Activated CD8-positive, alpha-beta memory T cell treated with anti-CD3 and anti-CD28 coated beads for 4 hours (primary cell): Measurements from ENCODE around the gene PRR20G.

Source experiments
- DNase-seq, 2 donors: peaks; one replicate each; pipeline ENCODE4 v3.0.0-alpha.2; 2020; ENCODE audit warnings: low read depth in 2 of 2

Gene PRR20G

GRCh38 chr3:127263586-127264231, 24.1 kb downstream of the PRR20G start:
- no peak for DNase-seq

- no peak for DNase-seq
These were observed 24.8 kb downstream of the PRR20G start for GRCh38 chr3:127263037-127263436.

GRCh38 chr3:127262533-127262932, 25.3 kb downstream of the PRR20G start:
- DNase-seq, result no peak

- DNase-seq, result no peak
These were observed 25.9 kb downstream of the PRR20G start for GRCh38 chr3:127261925-127262324.

- DNase-seq, result no peak
These were observed 26.9 kb downstream of the PRR20G start for GRCh38 chr3:127260826-127261555.

GRCh38 chr3:127260416-127260815, 27.4 kb downstream of the PRR20G start:
- DNase-seq, result no peak

- no peak for DNase-seq
These were observed 28.0 kb downstream of the PRR20G start for GRCh38 chr3:127259882-127260281.

GRCh38 chr3:127258733-127259132, 29.1 kb downstream of the PRR20G start:
- DNase-seq, result no peak

GRCh38 chr3:127257351-127257750, 30.5 kb downstream of the PRR20G start:
- DNase-seq, result no peak

GRCh38 chr3:127256733-127257271, 31.0 kb downstream of the PRR20G start:
- DNase-seq, result no peak

- no peak for DNase-seq
These were observed 31.7 kb downstream of the PRR20G start for GRCh38 chr3:127256138-127256537.

GRCh38 chr3:127255516-127255915, 32.3 kb downstream of the PRR20G start:
- no peak for DNase-seq

GRCh38 chr3:127254730-127255129, 33.1 kb downstream of the PRR20G start:
- DNase-seq, result no peak

- DNase-seq, result no peak
These were observed 33.7 kb downstream of the PRR20G start for GRCh38 chr3:127254033-127254644.

GRCh38 chr3:127253491-127253890, 34.4 kb downstream of the PRR20G start:
- no peak for DNase-seq

GRCh38 chr3:127252446-127252845, 35.4 kb downstream of the PRR20G start:
- no peak for DNase-seq

- DNase-seq, result no peak
These were observed 37.8 kb downstream of the PRR20G start for GRCh38 chr3:127250032-127250431.

GRCh38 chr3:127247292-127247691, 40.6 kb downstream of the PRR20G start:
- DNase-seq, result no peak

GRCh38 chr3:127238602-127239001, 49.2 kb downstream of the PRR20G start:
- no peak for DNase-seq

GRCh38 chr3:127237835-127238234, 50.0 kb downstream of the PRR20G start:
- DNase-seq, result no peak

GRCh38 chr3:127235706-127236105, 52.1 kb downstream of the PRR20G start:
- DNase-seq, result no peak

- no peak for DNase-seq
These were observed 53.1 kb downstream of the PRR20G start for GRCh38 chr3:127234778-127235177.
